ENCODE measurements around the gene ZSWIM8. TPM values are rescaled to one million over a fixed set of nuclear protein-coding genes. Genes with fewer than 3 reads are reported as not detected.
A peak's percentile ranks its signal among the peaks of the same experiment; 100 is the strongest.

Gene ZSWIM8
- total RNA-seq, 2 donors from 2014 or later, result 34.5 to 70.9 TPM

DNA sequence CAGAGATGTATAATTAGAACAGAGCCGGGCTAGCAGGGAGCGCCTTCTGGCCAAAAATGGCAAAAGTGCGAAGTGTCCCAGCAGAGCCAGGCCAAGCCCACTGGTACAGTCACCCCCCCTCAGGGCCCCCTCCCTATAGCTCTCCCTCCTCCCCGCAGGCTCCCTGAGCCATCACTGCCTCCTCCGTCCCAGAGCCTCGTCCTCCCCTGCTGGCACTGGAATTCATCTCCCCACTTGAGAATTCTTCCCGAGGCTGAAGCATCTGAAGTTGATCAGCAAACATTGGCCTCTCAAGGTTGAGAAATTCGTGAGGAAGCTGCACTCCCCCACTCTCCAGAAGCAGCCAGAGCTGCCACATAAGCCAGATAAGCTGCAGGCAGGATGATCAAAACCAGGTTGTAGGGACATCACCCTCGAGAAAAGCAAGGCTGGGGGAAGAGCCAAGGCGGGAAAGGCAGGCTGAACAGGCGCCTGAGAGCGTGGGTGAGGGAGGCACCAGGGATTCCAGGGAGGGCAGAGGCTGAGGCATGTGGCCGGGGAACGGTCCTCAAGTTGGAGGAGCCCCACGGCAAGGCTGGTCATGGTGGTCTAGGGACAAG, 65.6 kb downstream of the ZSWIM8 start:
- TF ChIP-seq POLR2A (IDR thresholded peaks at IDR 0.05), result no peak
- peak in 1 of 4 donors; percentile 27 for DNase-seq
- peaks cover 0 to 16% of the 10 kb centered on the region in 2 donors for H3K36me3 ChIP-seq (replicated peaks in 1 of 2; ENCODE audit: insufficient read depth in 1 of 2, low read depth in 2 of 2)
- WGBS, 2 donors, result 60 to 62% methylated on average over 15 of the region's 15 CpGs
- H3K27ac ChIP-seq, result no peak overlapping the region
- H3K27me3 ChIP-seq, result no peaks in the 10 kb centered on the region
- no peak for ATAC-seq
- H3K4me1 ChIP-seq, result no peaks in the 10 kb centered on the region
- no peaks in the 10 kb centered on the region for H3K9me3 ChIP-seq
- H3K4me3 ChIP-seq, result no peak overlapping the region
- intact Hi-C loops (cut with DNase I), result no loop called here

Small RNAs within 50 kb of the gene (small RNA-seq; reads per million reads assigned to genes)
- gene AC022400.4, result not detected
- gene AC022400.9, result not detected
- gene ZSWIM8-AS1, result not detected

Other genes starting within 250 kb of the ZSWIM8 start
- gene USP54, start 194.3 kb upstream of the ZSWIM8 start, total RNA-seq, result 10 to 100 TPM; 20.4 to 25.4 TPM
- gene MYOZ1, start 144.1 kb upstream of the ZSWIM8 start, total RNA-seq, result not detected
- gene SYNPO2L, start 129.6 kb upstream of the ZSWIM8 start, total RNA-seq, result not detected
- 10 to 100 TPM; 13.5 to 25.1 TPM for gene AGAP5, start 87.5 kb upstream of the ZSWIM8 start, total RNA-seq
- gene SEC24C, start 41.2 kb upstream of the ZSWIM8 start, total RNA-seq, result 10 to 100 TPM; 29.1 to 30.3 TPM
- gene CHCHD1, start 3.6 kb upstream of the ZSWIM8 start, total RNA-seq, result 10 to 100 TPM in 1 of 2 donors, 1 to 10 TPM in 1; 9.3 to 15.8 TPM
- gene NDST2, start 26.0 kb downstream of the ZSWIM8 start, total RNA-seq, result 10 to 100 TPM; 21.1 to 25.4 TPM
- 10 to 100 TPM; 14.8 to 17.4 TPM for gene CAMK2G, start 88.9 kb downstream of the ZSWIM8 start, total RNA-seq
- gene PLAU, start 125.5 kb downstream of the ZSWIM8 start, total RNA-seq, result 1 to 10 TPM; 1.6 to 4.3 TPM
- 10 to 100 TPM; 24.4 to 31.6 TPM for gene VCL, start 212.5 kb downstream of the ZSWIM8 start, total RNA-seq